HG02973 (cell line): ENCODE results near the gene TBK1.
"Not testable (repeated sequence)": the region's sequence is repeated elsewhere in the genome, so short reads cannot be mapped to it uniquely, and the experiment has no call there.

Experiments used
- ATAC-seq: cut with Tn5 transposase; IDR thresholded peaks from one replicate; pipeline ENCODE4 v1.9.1; 2021; ENCODE audit warnings: moderate library complexity; ENCODE audit not compliant: unreplicated experiment

The TBK1 gene

GRCh38 chr12:64538121-64538520 lies 86.2 kb downstream of the TBK1 start:
- ATAC-seq = no peak

DNA sequence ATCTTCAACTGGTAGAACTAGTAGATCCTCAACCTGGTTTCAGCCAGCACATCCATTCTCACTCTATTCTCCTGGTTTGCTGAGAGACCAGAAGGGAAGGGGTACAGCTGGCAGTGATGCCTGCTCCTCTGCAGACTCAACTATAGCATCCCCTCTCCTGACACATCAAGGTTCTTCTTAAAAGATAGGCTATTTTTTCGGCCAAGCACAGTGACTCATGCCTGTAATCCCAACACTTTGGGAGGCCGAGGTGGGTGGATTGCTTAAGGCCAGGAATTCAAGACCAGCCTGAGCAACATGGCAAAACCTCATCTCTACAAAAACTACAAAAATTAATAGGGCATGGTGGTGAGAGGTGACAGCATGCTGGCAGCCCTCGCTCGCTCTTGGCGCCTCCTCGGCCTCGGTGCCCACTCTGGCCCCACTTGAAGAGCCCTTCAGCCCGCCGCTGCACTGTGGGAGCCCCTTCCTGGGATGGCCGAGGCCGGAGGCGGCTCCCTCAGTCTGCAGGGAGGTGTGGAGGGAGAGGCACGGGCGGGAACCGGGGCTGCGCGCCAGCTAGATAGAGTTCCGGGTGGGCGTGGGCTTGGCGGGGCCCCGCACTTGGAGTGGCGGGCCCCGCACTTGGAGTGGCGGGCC lies 90.6 kb downstream of the TBK1 start:
- ATAC-seq = not testable (repeated sequence)

- ATAC-seq = no peak
These were observed 92.6 kb downstream of the TBK1 start for GRCh38 chr12:64544371-64545080.

- ATAC-seq = no peak
These were observed 93.1 kb downstream of the TBK1 start for GRCh38 chr12:64545081-64545382.

- no peak for ATAC-seq
These were observed 97.2 kb downstream of the TBK1 start for GRCh38 chr12:64549108-64549507.

DNA sequence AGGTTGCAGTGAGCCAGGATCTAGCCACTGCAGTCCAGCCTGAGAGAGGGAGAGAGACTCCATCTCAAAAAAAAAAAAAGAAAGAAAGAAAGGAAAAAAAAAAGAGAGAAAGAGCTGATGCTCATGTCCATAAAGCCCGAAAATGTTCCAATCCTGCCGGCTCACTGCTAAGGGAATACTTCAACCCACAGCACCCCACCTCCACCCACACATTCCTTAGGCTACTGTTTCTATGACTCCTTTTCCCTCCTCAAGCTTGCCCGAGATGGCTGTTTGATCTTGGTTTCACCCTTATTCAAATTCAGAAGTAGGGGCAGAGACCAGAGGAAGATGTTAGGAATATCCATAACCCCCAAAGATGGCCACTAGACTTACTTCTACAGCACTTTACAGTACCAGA lies 98.8 kb downstream of the TBK1 start:
- no peak for ATAC-seq

DNA sequence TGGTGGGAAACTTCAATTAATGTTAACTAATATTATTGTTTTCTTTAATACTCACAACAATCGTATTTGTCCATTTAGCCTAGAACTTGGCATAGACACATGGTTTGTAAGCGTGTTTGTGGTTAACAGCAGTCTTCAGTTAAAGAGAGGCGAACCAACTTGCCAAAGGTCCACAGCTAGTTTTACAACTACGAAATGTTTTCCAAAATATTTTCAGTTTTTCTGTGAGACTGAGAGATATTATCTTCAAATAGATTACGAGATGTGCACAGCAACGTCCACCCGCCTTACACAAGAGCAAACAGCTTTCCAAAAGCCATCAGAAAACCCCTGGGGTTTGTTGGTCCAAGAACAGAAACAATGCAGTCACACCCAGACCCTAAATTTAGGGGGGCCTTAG lies 99.8 kb downstream of the TBK1 start:
- no peak for ATAC-seq
